Kidney (tissue), 14 donors: ENCODE results near the gene GGT7. TPM values are rescaled to one million over a fixed set of nuclear protein-coding genes. Genes with fewer than 3 reads are reported as not detected.

Experiments
- DNase-seq, 5 donors: peaks; one replicate each; pipeline ENCODE4 v3.0.0-alpha.2; 2013 to 2020
- FAIRE-seq: peaks from 2 replicates; lab custom pipeline; 2012; peaks lifted over from hg19 to GRCh38; lab: Jason Lieb, UNC
- H3K27ac ChIP-seq, 2 donors: one replicate each; pipeline ENCODE4 v1.7.0; 2013; ENCODE audit warnings: low read depth in 2 of 2, low read length in 2 of 2, inconsistent platforms in 1 of 2
- H3K27me3 ChIP-seq: one replicate; pipeline ENCODE4 v1.7.1; 2013; ENCODE audit warnings: low read length, inconsistent platforms; ENCODE audit not compliant: control insufficient read depth, insufficient read depth
- H3K36me3 ChIP-seq, 3 donors: one replicate each; pipeline versions ENCODE4 v1.7.0 to v1.7.1; 2013; ENCODE audit warnings: low read length in 3 of 3, control low read depth in 1 of 3, inconsistent platforms in 1 of 3; ENCODE audit not compliant: insufficient read depth in 3 of 3, control insufficient read depth in 2 of 3
- H3K4me1 ChIP-seq, 3 donors: one replicate each; pipeline versions ENCODE4 v1.7.0 to v1.7.1; 2013; ENCODE audit warnings: low read length in 3 of 3, inconsistent platforms in 1 of 3, low read depth in 1 of 3; ENCODE audit not compliant: control insufficient read depth in 2 of 3, insufficient read depth in 2 of 3
- H3K4me3 ChIP-seq, 3 donors: one replicate each; pipeline versions ENCODE4 v1.7.0 to v1.8.1; 2013; ENCODE audit warnings: low read length in 3 of 3, control low read depth in 1 of 3, inconsistent platforms in 1 of 3
- H3K9ac ChIP-seq, 3 donors: one replicate each; pipeline versions ENCODE4 v1.7.0 to v1.7.1; 2013; ENCODE audit warnings: low read length in 3 of 3, control low read depth in 1 of 3, inconsistent platforms in 1 of 3
- H3K9me3 ChIP-seq, 3 donors: one replicate each; pipeline versions ENCODE4 v1.7.0 to v1.7.1; 2013; ENCODE audit warnings: low read length in 3 of 3, control low read depth in 1 of 3, inconsistent platforms in 1 of 3; ENCODE audit not compliant: control insufficient read depth in 2 of 3, insufficient read depth in 1 of 3
- CTCF ChIP-seq: IDR thresholded peaks from 3 replicates; pipeline ENCODE4 v1.5.1; 2012; ENCODE audit warnings: mild to moderate bottlenecking, moderate library complexity, borderline replicate concordance; ENCODE audit not compliant: insufficient read depth; ENCODE audit errors: extremely low read depth
- intact Hi-C: fragments of 100-400 bp; cut with DNase I; formaldehyde crosslinking; loops from one replicate; pipeline ENCODE4 v1.11.1; 2022
- polyA plus RNA-seq: library from polyadenylated mRNA; stranded (reverse); fragments of 350-450 nt; fragmentation: Illumina TruSeq; extraction: RNeasy Lipid Tissue Mini Kit (QIAGEN cat#74804); gene quantifications from one replicate; pipeline ENCODE4 v1.2.3, GENCODE V29; 2014; ENCODE audit warnings: low read depth, low replicate concordance; ENCODE audit not compliant: insufficient read depth
- total RNA-seq: library from RNA; stranded (reverse); fragmentation: NEBNext Ultra II Directional; extraction: Animal tissue kit (Norgen Biotek cat#: 25700); gene quantifications from one replicate; pipeline ENCODE4 v1.2.1, GENCODE V29; 2021
- donor health status: control.
- donor health status: control.
- donor health status: control.
- donor health status: control.
- donor health status: control.
- donor health status: DM: yes; HTN: yes; CAD: no.
- donor health status: Normal renal cell carcinoma (clear cell type).

GGT7 gene
- total and polyA plus RNA-seq, 2 donors from 2014 or later, result 24.3 to 27.0 TPM

- no peak for TF ChIP-seq CTCF
- peaks cover 0 to 4% (median 0%) of the 10 kb centered on the region in 3 donors for H3K36me3 ChIP-seq
- no peaks in the 10 kb centered on the region for H3K27me3 ChIP-seq
- no peak overlapping the region for H3K4me3 ChIP-seq
- intact Hi-C loops, result no loop called here
- no peaks in the 10 kb centered on the region for H3K9me3 ChIP-seq
- no peak overlapping the region for H3K27ac ChIP-seq
- FAIRE-seq (no peak), DNase-seq (no peak)
- H3K9ac ChIP-seq, result no peak overlapping the region
- peaks cover 0 to 3% (median 0%) of the 10 kb centered on the region in 3 donors for H3K4me1 ChIP-seq
These were observed 8.4 kb downstream of the GGT7 start for GRCh38 chr20:34864216-34864615.

- no peak overlapping the region for H3K4me3 ChIP-seq
- no peak for TF ChIP-seq CTCF
- intact Hi-C loops, result no loop called here
- no peaks in the 10 kb centered on the region for H3K9me3 ChIP-seq
- no peak for FAIRE-seq
- H3K36me3 ChIP-seq, result peaks cover 0 to 6% (median 0%) of the 10 kb centered on the region in 3 donors
- H3K27ac ChIP-seq, result no peak overlapping the region
- H3K9ac ChIP-seq, result no peak overlapping the region
- no peaks in the 10 kb centered on the region for H3K27me3 ChIP-seq
- H3K4me1 ChIP-seq, result peaks cover 0 to 3% (median 0%) of the 10 kb centered on the region in 3 donors
- DNase-seq, result peak in 2 of 5 donors; percentile 7 to 71
These were observed 9.2 kb downstream of the GGT7 start for GRCh38 chr20:34863421-34863965.

- Histone ChIP-seq H3K27me3 (no peaks in the 10 kb centered on the region), H3K9ac (no peak overlapping the region), H3K9me3 (no peaks in the 10 kb centered on the region), H3K4me1 (peaks cover 0 to 3% (median 0%) of the 10 kb centered on the region in 3 donors), H3K4me3 (no peak overlapping the region), H3K27ac (no peak overlapping the region), H3K36me3 (peaks cover 0 to 9% (median 0%) of the 10 kb centered on the region in 3 donors)
- no peak for TF ChIP-seq CTCF
- DNase-seq, result no peak
- FAIRE-seq, result no peak
- intact Hi-C loops, result no loop called here
These were observed 9.9 kb downstream of the GGT7 start for GRCh38 chr20:34862724-34863123.
